ENCODE results near the gene AAK1. TPM values are rescaled to one million over a fixed set of nuclear protein-coding genes. Genes with fewer than 3 reads are reported as not detected.

Gene AAK1
- total RNA-seq, 1 donor from 2014 or later, result 108 TPM

GRCh38 chr2:69635432-69635831 lies 8.1 kb downstream of the AAK1 start:
- FAIRE-seq, result no peak
- no peak for DNase-seq (ENCODE audit: low read depth)
- H4K20me1 ChIP-seq (ENCODE audit: insufficient read depth, low read length), result peaks cover 83% of the 10 kb centered on the region
- TF ChIP-seq CTCF (IDR thresholded peaks at IDR 0.05; ENCODE audit: insufficient read depth, low read depth, low read length) (no peak), EZH2 (IDR thresholded peaks at IDR 0.05; ENCODE audit: insufficient read depth, low read length) (no peak)
- peaks cover 95% of the 10 kb centered on the region for H3K79me2 ChIP-seq (ENCODE audit: insufficient read depth, low read length)
- H3K36me3 ChIP-seq (ENCODE audit: insufficient read depth, low read length), result peaks cover 5% of the 10 kb centered on the region
- no peak overlapping the region for H2AFZ ChIP-seq (ENCODE audit: low read depth, low read length)
- peaks cover 12% of the 10 kb centered on the region for H3K36me3 Mint-ChIP-seq (ENCODE audit: low read depth, unreplicated experiment)
- no peak overlapping the region for H3K27ac ChIP-seq (ENCODE audit: low read depth, low read length)
- no peak overlapping the region for H3K4me3 Mint-ChIP-seq (ENCODE audit: unreplicated experiment)
- no peaks in the 10 kb centered on the region for H3K27me3 ChIP-seq (ENCODE audit: insufficient read depth, low read length)
- H3K27me3 Mint-ChIP-seq (ENCODE audit: low read depth, unreplicated experiment), result no peaks in the 10 kb centered on the region
- H3K4me1 Mint-ChIP-seq (ENCODE audit: low read depth, unreplicated experiment), result peaks cover 14% of the 10 kb centered on the region
- H3K9me3 Mint-ChIP-seq (ENCODE audit: unreplicated experiment), result no peaks in the 10 kb centered on the region
- H3K4me2 ChIP-seq (ENCODE audit: low read length), result no peak overlapping the region
- peaks cover 4% of the 10 kb centered on the region for H3K4me1 ChIP-seq (ENCODE audit: insufficient read depth, low read length)
- H3K4me3 ChIP-seq (ENCODE audit: insufficient read depth, low read depth, low read length), result no peak overlapping the region
- H3K9ac ChIP-seq (ENCODE audit: low read length), result no peak overlapping the region
- no peaks in the 10 kb centered on the region for H3K9me3 ChIP-seq (ENCODE audit: insufficient read depth, low read depth, low read length)
- no peak overlapping the region for H3K27ac Mint-ChIP-seq (ENCODE audit: unreplicated experiment)

DNA sequence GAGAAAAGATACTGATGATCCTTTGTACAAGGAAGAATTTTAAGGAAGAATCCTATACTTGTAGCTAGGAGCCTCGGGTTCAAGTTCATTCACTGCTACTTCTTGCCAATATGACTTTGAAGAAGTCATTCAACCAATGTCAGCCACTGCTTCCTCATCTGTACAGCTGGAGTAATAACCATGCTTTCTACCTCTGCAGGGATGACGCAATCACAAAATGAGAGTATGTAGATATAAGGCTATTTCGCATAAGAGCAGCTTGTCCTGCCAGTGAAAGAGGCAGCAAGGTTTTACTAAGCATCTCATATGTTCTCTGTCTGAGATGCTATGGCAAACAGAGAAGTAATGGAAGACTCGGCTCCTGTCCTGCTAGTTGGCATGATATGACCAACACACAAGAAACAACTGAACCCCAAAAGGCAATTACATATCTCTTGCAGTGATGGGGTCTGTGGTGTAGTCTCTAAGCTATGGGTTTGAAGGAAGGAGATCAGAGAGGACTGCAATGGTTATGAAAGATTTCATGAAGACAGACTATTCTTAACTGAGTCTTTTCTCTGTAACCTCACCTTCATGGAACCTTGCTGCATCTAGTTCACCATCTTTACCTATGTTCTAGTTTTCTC lies 9.2 kb downstream of the AAK1 start:
- Mint-ChIP-seq H3K9me3 (ENCODE audit: unreplicated experiment) (no peaks in the 10 kb centered on the region), H3K4me3 (ENCODE audit: unreplicated experiment) (no peak overlapping the region), H3K27me3 (ENCODE audit: low read depth, unreplicated experiment) (no peaks in the 10 kb centered on the region), H3K4me1 (ENCODE audit: low read depth, unreplicated experiment) (peaks cover 5% of the 10 kb centered on the region), H3K36me3 (ENCODE audit: low read depth, unreplicated experiment) (peaks cover 9% of the 10 kb centered on the region), H3K27ac (ENCODE audit: unreplicated experiment) (no peak overlapping the region)
- FAIRE-seq, result no peak
- TF ChIP-seq CTCF (IDR thresholded peaks at IDR 0.05; ENCODE audit: insufficient read depth, low read depth, low read length), result no peak
- TF ChIP-seq EZH2 (IDR thresholded peaks at IDR 0.05; ENCODE audit: insufficient read depth, low read length), result no peak
- H3K4me3 ChIP-seq (ENCODE audit: insufficient read depth, low read depth, low read length), result no peak overlapping the region
- no peak overlapping the region for H3K9ac ChIP-seq (ENCODE audit: low read length)
- peaks cover 5% of the 10 kb centered on the region for H3K36me3 ChIP-seq (ENCODE audit: insufficient read depth, low read length)
- peaks cover 94% of the 10 kb centered on the region for H3K79me2 ChIP-seq (ENCODE audit: insufficient read depth, low read length)
- H2AFZ ChIP-seq (ENCODE audit: low read depth, low read length), result no peak overlapping the region
- no peaks in the 10 kb centered on the region for H3K27me3 ChIP-seq (ENCODE audit: insufficient read depth, low read length)
- no peaks in the 10 kb centered on the region for H3K9me3 ChIP-seq (ENCODE audit: insufficient read depth, low read depth, low read length)
- H4K20me1 ChIP-seq (ENCODE audit: insufficient read depth, low read length), result peaks cover 82% of the 10 kb centered on the region
- no peak overlapping the region for H3K27ac ChIP-seq (ENCODE audit: low read depth, low read length)
- H3K4me1 ChIP-seq (ENCODE audit: insufficient read depth, low read length), result peaks cover 2% of the 10 kb centered on the region
- DNase-seq (ENCODE audit: low read depth), result no peak
- no peak overlapping the region for H3K4me2 ChIP-seq (ENCODE audit: low read length)

- no peak overlapping the region for H3K4me2 ChIP-seq (ENCODE audit: low read length)
- Mint-ChIP-seq H3K9me3 (ENCODE audit: unreplicated experiment) (no peaks in the 10 kb centered on the region), H3K36me3 (ENCODE audit: low read depth, unreplicated experiment) (no peaks in the 10 kb centered on the region), H3K4me1 (ENCODE audit: low read depth, unreplicated experiment) (no peaks in the 10 kb centered on the region), H3K27ac (ENCODE audit: unreplicated experiment) (no peak overlapping the region), H3K4me3 (ENCODE audit: unreplicated experiment) (no peak overlapping the region), H3K27me3 (ENCODE audit: low read depth, unreplicated experiment) (no peaks in the 10 kb centered on the region)
- no peak overlapping the region for H3K27ac ChIP-seq (ENCODE audit: low read depth, low read length)
- H3K36me3 ChIP-seq (ENCODE audit: insufficient read depth, low read length), result no peaks in the 10 kb centered on the region
- no peak for DNase-seq (ENCODE audit: low read depth)
- FAIRE-seq, result no peak
- TF ChIP-seq CTCF (IDR thresholded peaks at IDR 0.05; ENCODE audit: insufficient read depth, low read depth, low read length) (no peak), EZH2 (IDR thresholded peaks at IDR 0.05; ENCODE audit: insufficient read depth, low read length) (no peak)
- peaks cover 81% of the 10 kb centered on the region for H4K20me1 ChIP-seq (ENCODE audit: insufficient read depth, low read length)
- H3K9ac ChIP-seq (ENCODE audit: low read length), result no peak overlapping the region
- no peak overlapping the region for H3K4me3 ChIP-seq (ENCODE audit: insufficient read depth, low read depth, low read length)
- peaks cover 94% of the 10 kb centered on the region for H3K79me2 ChIP-seq (ENCODE audit: insufficient read depth, low read length)
- H3K27me3 ChIP-seq (ENCODE audit: insufficient read depth, low read length), result no peaks in the 10 kb centered on the region
- H2AFZ ChIP-seq (ENCODE audit: low read depth, low read length), result no peak overlapping the region
- H3K4me1 ChIP-seq (ENCODE audit: insufficient read depth, low read length), result no peaks in the 10 kb centered on the region
- H3K9me3 ChIP-seq (ENCODE audit: insufficient read depth, low read depth, low read length), result no peaks in the 10 kb centered on the region
Observed at GRCh38 chr2:69631402-69631801, 12.1 kb downstream of the AAK1 start.

Data from astrocyte (in vitro differentiated cells and primary cell).